PC-9 (cell line): ENCODE measurements around the gene TMEM132C.

Experiments used
- CTCF ChIP-seq: fragments of 200-600 bp; sonication (generic); conservative IDR thresholded peaks from 2 replicates; pipeline ENCODE4 v1.6.1; 2017; ENCODE audit warnings: mixed run types, antibody characterized with exemption, mild to moderate bottlenecking, moderate library complexity
- EZH2 ChIP-seq: fragments of 200-600 bp; sonication (generic); IDR thresholded peaks from 2 replicates; pipeline ENCODE4 v1.8.0; 2017; ENCODE audit warnings: antibody characterized with exemption, low read depth

DNA sequence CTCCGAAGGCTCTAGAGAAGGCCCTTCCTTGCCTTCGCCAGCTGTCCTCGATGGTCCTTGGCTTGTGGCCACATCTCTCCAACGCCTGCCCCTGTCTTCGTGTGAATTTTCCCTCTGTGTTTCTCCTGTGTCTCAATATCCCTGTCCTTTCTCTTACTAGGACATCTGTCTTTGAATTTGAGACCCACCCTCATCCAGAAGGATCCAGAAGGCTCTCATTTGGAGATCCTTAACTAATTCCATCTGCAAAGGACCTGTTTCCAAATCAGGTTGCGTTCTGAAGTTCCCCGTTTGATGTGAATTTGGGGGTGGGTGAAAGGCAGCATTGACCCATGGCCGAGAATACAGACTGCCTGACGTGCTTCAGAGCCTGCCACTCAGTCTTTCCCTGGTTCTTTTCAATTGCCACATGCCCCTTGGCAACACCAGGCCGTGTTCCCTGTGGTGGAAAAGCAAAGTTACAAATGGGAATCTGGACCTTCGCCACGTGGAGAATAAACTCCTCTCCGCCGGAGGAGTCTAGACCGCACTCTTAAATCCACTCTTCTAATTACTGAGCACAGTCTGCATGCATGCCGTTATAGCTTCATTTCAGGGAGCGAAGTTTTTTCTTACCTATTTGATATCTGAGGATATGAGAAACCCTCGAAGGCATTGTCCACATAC, 158.8 kb downstream of the TMEM132C start:
- no peak for TF ChIP-seq EZH2
- TF ChIP-seq CTCF: no peak
